OCI-LY3 (cell line): ENCODE results near the gene NCOA6.

Experiments used
- H2AFZ ChIP-seq: fragments of 200-600, 300-600 bp; shearing (Covaris generic); 2 replicates; pipeline ENCODE4 v1.6.0; 2014; ENCODE audit warnings: antibody characterized with exemption, low read depth, low read length
- H3K27ac ChIP-seq: fragments of 200-600, 300-600 bp; sonication (generic); 2 replicates; pipeline ENCODE4 v1.5.1; 2014; ENCODE audit warnings: mild to moderate bottlenecking, low read length, moderate library complexity, mixed read lengths
- H3K27me3 ChIP-seq: fragments of 200-600, 300-600 bp; sonication (generic); 2 replicates; pipeline ENCODE4 v1.6.1; 2014; ENCODE audit warnings: low read depth, low read length, mixed read lengths
- H3K36me3 ChIP-seq: fragments of 200-600, 300-600 bp; sonication (generic); replicated peaks from 2 replicates; pipeline ENCODE3; 2014; ENCODE audit warnings: low read depth, low read length, mixed read lengths
- H3K4me1 ChIP-seq: fragments of 300-600, 200-600 bp; sonication (generic); 2 replicates; pipeline ENCODE4 v1.6.1; 2014; ENCODE audit warnings: low read length, mixed read lengths
- H3K4me2 ChIP-seq: fragments of 200-600, 300-600 bp; sonication (generic); 2 replicates; pipeline ENCODE4 v1.6.1; 2014; ENCODE audit warnings: low read length, mixed read lengths
- H3K4me3 ChIP-seq: fragments of 300-600, 200-600 bp; sonication (generic); 2 replicates; pipeline ENCODE4 v1.5.1; 2014; ENCODE audit warnings: antibody characterized with exemption, mild to moderate bottlenecking, low read length, moderate library complexity
- H3K79me2 ChIP-seq: fragments of 300-600, 200-600 bp; shearing (Covaris generic); 2 replicates; pipeline ENCODE4 v1.6.1; 2014; ENCODE audit warnings: mild to moderate bottlenecking, low read length, mixed read lengths
- H3K9ac ChIP-seq: fragments of 300-600, 200-600 bp; shearing (Covaris generic); 2 replicates; pipeline ENCODE4 v1.6.0; 2014; ENCODE audit warnings: mild to moderate bottlenecking, low read length, moderate library complexity
- H3K9me3 ChIP-seq: fragments of 200-600, 300-600 bp; shearing (Covaris generic); 2 replicates; pipeline ENCODE4 v1.6.1; 2014; ENCODE audit warnings: low read length, mixed read lengths; ENCODE audit not compliant: insufficient read depth
- H4K20me1 ChIP-seq: fragments of 200-600, 300-600 bp; sonication (generic); 2 replicates; pipeline ENCODE4 v1.6.1; 2016; ENCODE audit warnings: low read length, mixed read lengths; ENCODE audit not compliant: insufficient read depth
- EZH2phosphoT487 ChIP-seq: fragments of 200-600 bp; shearing (Covaris generic); IDR thresholded peaks from 2 replicates; pipeline ENCODE4 v1.6.1; 2018; ENCODE audit warnings: antibody characterized with exemption, mixed run types, low read depth
- TF ChIP-seq, protein P1 (sequence below): fragments of 200-600, 300-600 bp; sonication (generic); IDR thresholded peaks from 2 replicates; pipeline ENCODE4 v1.5.1; 2014; ENCODE audit warnings: antibody characterized with exemption, low read length, low read depth

The NCOA6 gene

DNA sequence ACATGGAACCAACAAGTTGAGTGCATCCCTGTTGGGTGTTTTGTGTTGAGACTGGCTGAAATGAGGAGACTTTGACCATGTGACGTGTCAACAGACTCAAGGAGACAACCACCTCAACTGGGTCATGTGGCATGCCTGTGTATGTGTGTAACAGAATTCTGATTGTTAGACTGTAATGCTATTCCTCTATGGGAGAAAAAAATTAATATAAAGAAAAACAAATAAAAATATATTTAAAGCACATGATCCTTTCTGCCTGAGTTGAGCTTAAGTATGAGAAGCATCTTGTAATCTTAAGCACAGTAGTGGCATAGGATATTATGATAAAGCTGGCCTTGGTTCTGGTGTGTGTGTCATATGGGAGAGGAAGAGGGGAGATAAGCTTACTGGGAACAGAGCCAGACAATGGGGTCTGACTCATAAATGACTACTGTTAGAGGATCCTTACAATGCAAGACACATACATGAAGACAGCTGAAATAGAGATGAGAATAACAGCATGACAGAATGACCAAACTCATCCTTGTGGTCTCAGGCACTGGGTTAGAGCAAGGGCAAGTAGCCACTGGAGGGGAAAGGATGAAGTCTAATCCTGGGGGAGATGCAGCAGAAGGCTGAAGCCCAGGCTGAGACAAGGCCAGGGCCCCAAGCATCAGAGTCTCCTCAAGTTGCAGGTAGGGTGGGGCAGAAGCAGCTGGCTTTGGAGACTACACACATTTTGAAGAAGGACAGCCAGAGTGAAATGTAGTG lies 112.1 kb downstream of the NCOA6 start:
- no peak overlapping the region for H3K4me3 ChIP-seq
- no peak overlapping the region for H3K27ac ChIP-seq
- H3K27me3 ChIP-seq, result no peaks in the 10 kb centered on the region
- H3K4me2 ChIP-seq, result no peak overlapping the region
- no peaks in the 10 kb centered on the region for H3K9me3 ChIP-seq
- no peak overlapping the region for H2AFZ ChIP-seq
- peaks cover 4% of the 10 kb centered on the region; the same call in 1 of the 2 replicates for H3K4me1 ChIP-seq
- no peak overlapping the region for H3K9ac ChIP-seq
- no peaks in the 10 kb centered on the region for H3K79me2 ChIP-seq
- H4K20me1 ChIP-seq, result peaks cover 12% of the 10 kb centered on the region; the same call in 1 of the 2 replicates
- no peak for TF ChIP-seq EZH2phosphoT487
- TF ChIP-seq, protein P1, sequence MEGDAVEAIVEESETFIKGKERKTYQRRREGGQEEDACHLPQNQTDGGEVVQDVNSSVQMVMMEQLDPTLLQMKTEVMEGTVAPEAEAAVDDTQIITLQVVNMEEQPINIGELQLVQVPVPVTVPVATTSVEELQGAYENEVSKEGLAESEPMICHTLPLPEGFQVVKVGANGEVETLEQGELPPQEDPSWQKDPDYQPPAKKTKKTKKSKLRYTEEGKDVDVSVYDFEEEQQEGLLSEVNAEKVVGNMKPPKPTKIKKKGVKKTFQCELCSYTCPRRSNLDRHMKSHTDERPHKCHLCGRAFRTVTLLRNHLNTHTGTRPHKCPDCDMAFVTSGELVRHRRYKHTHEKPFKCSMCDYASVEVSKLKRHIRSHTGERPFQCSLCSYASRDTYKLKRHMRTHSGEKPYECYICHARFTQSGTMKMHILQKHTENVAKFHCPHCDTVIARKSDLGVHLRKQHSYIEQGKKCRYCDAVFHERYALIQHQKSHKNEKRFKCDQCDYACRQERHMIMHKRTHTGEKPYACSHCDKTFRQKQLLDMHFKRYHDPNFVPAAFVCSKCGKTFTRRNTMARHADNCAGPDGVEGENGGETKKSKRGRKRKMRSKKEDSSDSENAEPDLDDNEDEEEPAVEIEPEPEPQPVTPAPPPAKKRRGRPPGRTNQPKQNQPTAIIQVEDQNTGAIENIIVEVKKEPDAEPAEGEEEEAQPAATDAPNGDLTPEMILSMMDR, result no peak
- peaks cover 16% of the 10 kb centered on the region for H3K36me3 ChIP-seq

- H3K27me3 ChIP-seq, result no peaks in the 10 kb centered on the region
- TF ChIP-seq EZH2phosphoT487, result no peak
- TF ChIP-seq, protein P1, result no peak
- H3K4me1 ChIP-seq, result peaks cover 8% of the 10 kb centered on the region; the same call in 1 of the 2 replicates
- no peak overlapping the region for H3K4me3 ChIP-seq
- H2AFZ ChIP-seq, result no peak overlapping the region
- H3K9ac ChIP-seq, result no peak overlapping the region
- H3K79me2 ChIP-seq, result no peaks in the 10 kb centered on the region
- peaks cover 12% of the 10 kb centered on the region; the same call in 1 of the 2 replicates for H4K20me1 ChIP-seq
- no peaks in the 10 kb centered on the region for H3K9me3 ChIP-seq
- H3K4me2 ChIP-seq, result no peak overlapping the region
- peaks cover 13% of the 10 kb centered on the region for H3K36me3 ChIP-seq
- no peak overlapping the region for H3K27ac ChIP-seq
Measured at GRCh38 chr20:34712525-34713192, 112.8 kb downstream of the NCOA6 start.

- H3K36me3 ChIP-seq, result peaks cover 12% of the 10 kb centered on the region
- H4K20me1 ChIP-seq, result peaks cover 12% of the 10 kb centered on the region; the same call in 1 of the 2 replicates
- H3K27me3 ChIP-seq, result no peaks in the 10 kb centered on the region
- H3K27ac ChIP-seq, result no peak overlapping the region
- H3K79me2 ChIP-seq, result no peaks in the 10 kb centered on the region
- H3K4me3 ChIP-seq, result no peak overlapping the region
- H2AFZ ChIP-seq, result no peak overlapping the region
- no peak for TF ChIP-seq EZH2phosphoT487
- TF ChIP-seq, protein P1, result no peak
- H3K4me2 ChIP-seq, result no peak overlapping the region
- H3K9me3 ChIP-seq, result no peaks in the 10 kb centered on the region
- no peak overlapping the region for H3K9ac ChIP-seq
- H3K4me1 ChIP-seq, result peaks cover 8% of the 10 kb centered on the region; the same call in 1 of the 2 replicates
Measured at GRCh38 chr20:34711813-34712430, 113.5 kb downstream of the NCOA6 start.
